ENCODE measurements around the gene ABCA1. TPM values are rescaled to one million over a fixed set of nuclear protein-coding genes. Genes with fewer than 3 reads are reported as not detected.
A peak's percentile ranks its signal among the peaks of the same experiment; 100 is the strongest.

ABCA1 gene
- total RNA-seq, 6 donors from 2014 or later, result 27.6 to 194 (median 47.0) TPM

GRCh38 chr9:104875320-104875719 lies 52.6 kb downstream of the ABCA1 start:
- no peaks in the 10 kb centered on the region for H3K27me3 ChIP-seq
- H3K27ac ChIP-seq, result no peak overlapping the region
- DNase-seq (no peak), ATAC-seq (ENCODE audit: low FRiP score in 2 of 2) (no peak)
- TF ChIP-seq, protein P1, sequence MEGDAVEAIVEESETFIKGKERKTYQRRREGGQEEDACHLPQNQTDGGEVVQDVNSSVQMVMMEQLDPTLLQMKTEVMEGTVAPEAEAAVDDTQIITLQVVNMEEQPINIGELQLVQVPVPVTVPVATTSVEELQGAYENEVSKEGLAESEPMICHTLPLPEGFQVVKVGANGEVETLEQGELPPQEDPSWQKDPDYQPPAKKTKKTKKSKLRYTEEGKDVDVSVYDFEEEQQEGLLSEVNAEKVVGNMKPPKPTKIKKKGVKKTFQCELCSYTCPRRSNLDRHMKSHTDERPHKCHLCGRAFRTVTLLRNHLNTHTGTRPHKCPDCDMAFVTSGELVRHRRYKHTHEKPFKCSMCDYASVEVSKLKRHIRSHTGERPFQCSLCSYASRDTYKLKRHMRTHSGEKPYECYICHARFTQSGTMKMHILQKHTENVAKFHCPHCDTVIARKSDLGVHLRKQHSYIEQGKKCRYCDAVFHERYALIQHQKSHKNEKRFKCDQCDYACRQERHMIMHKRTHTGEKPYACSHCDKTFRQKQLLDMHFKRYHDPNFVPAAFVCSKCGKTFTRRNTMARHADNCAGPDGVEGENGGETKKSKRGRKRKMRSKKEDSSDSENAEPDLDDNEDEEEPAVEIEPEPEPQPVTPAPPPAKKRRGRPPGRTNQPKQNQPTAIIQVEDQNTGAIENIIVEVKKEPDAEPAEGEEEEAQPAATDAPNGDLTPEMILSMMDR (IDR thresholded peaks at IDR 0.05), result no peak
- TF ChIP-seq POLR2A (IDR thresholded peaks at IDR 0.05), result no peak
- no peak for TF ChIP-seq POLR2AphosphoS5 (IDR thresholded peaks at IDR 0.05)
- TF ChIP-seq EP300 (IDR thresholded peaks at IDR 0.05), result no peak
- 91 to 94% methylated on average over 3 of the region's 3 CpGs for WGBS, 2 donors
- peaks cover 13 to 44% (median 20%) of the 10 kb centered on the region in 4 donors for H3K4me1 ChIP-seq
- no peak overlapping the region for H3K4me3 ChIP-seq
- peaks cover 0 to 9% (median 3%) of the 10 kb centered on the region in 4 donors for H3K36me3 ChIP-seq
- H3K9me3 ChIP-seq, result no peaks in the 10 kb centered on the region

- DNase-seq (no peak), ATAC-seq (ENCODE audit: low FRiP score in 2 of 2) (no peak)
- Histone ChIP-seq H3K27me3 (no peaks in the 10 kb centered on the region), H3K36me3 (peaks cover 0 to 8% (median 3%) of the 10 kb centered on the region in 4 donors), H3K27ac (peak overlapping the region; percentile 59 to 73 (median 68)), H3K4me3 (no peak overlapping the region), H3K4me1 (peaks cover 25 to 41% (median 29%) of the 10 kb centered on the region in 4 donors), H3K9me3 (no peaks in the 10 kb centered on the region)
- WGBS, 2 donors, result 59 to 69% methylated on average over 3 of the region's 3 CpGs
- TF ChIP-seq, protein P1 (IDR thresholded peaks at IDR 0.05), result no peak
- no peak for TF ChIP-seq POLR2A (IDR thresholded peaks at IDR 0.05)
- TF ChIP-seq POLR2AphosphoS5 (IDR thresholded peaks at IDR 0.05), result no peak
- TF ChIP-seq EP300 (IDR thresholded peaks at IDR 0.05), result no peak
Observed at GRCh38 chr9:104873489-104873850, 54.5 kb downstream of the ABCA1 start.

- ATAC-seq (ENCODE audit: low FRiP score in 2 of 2) (peak; percentile 48 to 77), DNase-seq (peak in 1 of 2 donors; percentile 65)
- Histone ChIP-seq H3K27ac (peak overlapping the region; percentile 59 to 73 (median 68)), H3K4me1 (peaks cover 27 to 40% (median 31%) of the 10 kb centered on the region in 4 donors), H3K4me3 (no peak overlapping the region), H3K36me3 (peaks cover 0 to 12% (median 3%) of the 10 kb centered on the region in 4 donors), H3K9me3 (no peaks in the 10 kb centered on the region), H3K27me3 (no peaks in the 10 kb centered on the region)
- TF ChIP-seq, protein P1 (IDR thresholded peaks at IDR 0.05), result no peak
- TF ChIP-seq POLR2AphosphoS5 (IDR thresholded peaks at IDR 0.05) (peak; percentile 34 to 61), EP300 (IDR thresholded peaks at IDR 0.05) (peak in 2 of 4 donors; percentile 48 to 77), POLR2A (IDR thresholded peaks at IDR 0.05) (peak in 1 of 4 donors; percentile 13)
- 64 to 66% methylated on average over 6 of the region's 6 CpGs for WGBS, 2 donors
Observed at GRCh38 chr9:104872656-104873488, 55.1 kb downstream of the ABCA1 start.

DNA sequence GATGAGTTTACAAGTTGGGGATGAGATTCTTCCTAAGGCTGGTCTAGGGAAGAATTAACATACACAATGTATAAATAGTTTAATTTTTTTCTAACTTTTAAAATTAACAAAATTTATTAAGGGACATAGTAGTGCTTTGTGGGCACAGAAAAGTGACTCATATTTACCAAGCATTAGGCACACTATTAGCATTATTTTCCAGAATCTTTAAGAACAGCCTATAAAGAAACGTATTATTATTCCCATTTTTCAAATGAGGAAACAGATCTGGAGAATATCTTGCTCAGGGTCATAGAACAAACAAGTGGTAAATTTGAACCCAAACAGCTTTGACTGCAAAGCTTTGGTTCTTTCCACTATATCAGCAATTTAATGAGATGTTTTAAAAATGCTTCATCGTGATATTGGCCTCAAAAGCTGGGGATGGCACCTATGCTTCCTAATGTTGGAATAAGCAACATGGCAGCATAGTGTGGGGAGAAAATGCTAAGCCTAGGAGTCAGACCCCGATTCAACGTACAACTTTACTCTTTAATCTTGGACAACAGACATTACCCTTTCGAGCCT lies 55.9 kb downstream of the ABCA1 start:
- DNase-seq (no peak), ATAC-seq (ENCODE audit: low FRiP score in 2 of 2) (no peak)
- Histone ChIP-seq H3K4me1 (peaks cover 27 to 40% (median 31%) of the 10 kb centered on the region in 4 donors), H3K36me3 (peaks cover 0 to 17% (median 3%) of the 10 kb centered on the region in 4 donors), H3K27me3 (no peaks in the 10 kb centered on the region), H3K27ac (peak overlapping the region in 1 of 4 donors; percentile 70), H3K9me3 (no peaks in the 10 kb centered on the region), H3K4me3 (no peak overlapping the region)
- 81 to 91% methylated on average over 5 of the region's 5 CpGs for WGBS, 2 donors
- TF ChIP-seq POLR2AphosphoS5 (IDR thresholded peaks at IDR 0.05) (no peak), POLR2A (IDR thresholded peaks at IDR 0.05) (no peak), EP300 (IDR thresholded peaks at IDR 0.05) (no peak)
- TF ChIP-seq, protein P1 (IDR thresholded peaks at IDR 0.05), result no peak

All from upper lobe of left lung (tissue), 6 donors.